SU-DHL-6 (cell line): ENCODE measurements around the gene KHSRP.

Experiments
- EZH2phosphoT487 ChIP-seq: fragments of 200-600 bp; sonication (generic), shearing (Covaris generic); conservative IDR thresholded peaks from 2 replicates; pipeline ENCODE4 v1.6.1; 2018; ENCODE audit warnings: mild to moderate bottlenecking, antibody characterized with exemption, low read length, moderate library complexity, mixed read lengths
- TF ChIP-seq, protein P1 (sequence below): fragments of 200-600 bp; sonication (generic); IDR thresholded peaks from one replicate; pipeline ENCODE4 v1.5.1; 2017; ENCODE audit warnings: antibody characterized with exemption, mild to moderate bottlenecking, low read length, moderate library complexity; ENCODE audit not compliant: insufficient read depth, poor library complexity, severe bottlenecking

- TF ChIP-seq, protein P1, sequence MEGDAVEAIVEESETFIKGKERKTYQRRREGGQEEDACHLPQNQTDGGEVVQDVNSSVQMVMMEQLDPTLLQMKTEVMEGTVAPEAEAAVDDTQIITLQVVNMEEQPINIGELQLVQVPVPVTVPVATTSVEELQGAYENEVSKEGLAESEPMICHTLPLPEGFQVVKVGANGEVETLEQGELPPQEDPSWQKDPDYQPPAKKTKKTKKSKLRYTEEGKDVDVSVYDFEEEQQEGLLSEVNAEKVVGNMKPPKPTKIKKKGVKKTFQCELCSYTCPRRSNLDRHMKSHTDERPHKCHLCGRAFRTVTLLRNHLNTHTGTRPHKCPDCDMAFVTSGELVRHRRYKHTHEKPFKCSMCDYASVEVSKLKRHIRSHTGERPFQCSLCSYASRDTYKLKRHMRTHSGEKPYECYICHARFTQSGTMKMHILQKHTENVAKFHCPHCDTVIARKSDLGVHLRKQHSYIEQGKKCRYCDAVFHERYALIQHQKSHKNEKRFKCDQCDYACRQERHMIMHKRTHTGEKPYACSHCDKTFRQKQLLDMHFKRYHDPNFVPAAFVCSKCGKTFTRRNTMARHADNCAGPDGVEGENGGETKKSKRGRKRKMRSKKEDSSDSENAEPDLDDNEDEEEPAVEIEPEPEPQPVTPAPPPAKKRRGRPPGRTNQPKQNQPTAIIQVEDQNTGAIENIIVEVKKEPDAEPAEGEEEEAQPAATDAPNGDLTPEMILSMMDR, result no peak
- TF ChIP-seq EZH2phosphoT487, result no peak
Measured at GRCh38 chr19:6421075-6422014, 3.3 kb downstream of the KHSRP start.
